Subcutaneous adipose tissue (tissue), 4 donors: ENCODE results near the gene CS. TPM values are rescaled to one million over a fixed set of nuclear protein-coding genes. Genes with fewer than 3 reads are reported as not detected.

ENCODE experiments used
- CTCF ChIP-seq: fragments of 450-650 bp; IDR thresholded peaks from one replicate; pipeline ENCODE4 v1.5.1; 2016; ENCODE audit warnings: low read depth, mild to moderate bottlenecking, control low read depth, antibody characterized with exemption, moderate library complexity
- total RNA-seq, 4 donors: library from RNA; depleted of rRNA; stranded (reverse); fragments of >200 nt; gene quantifications; one replicate each; pipeline ENCODE4 v1.1.0, GENCODE V29; 2016

CS gene
- total RNA-seq, 4 donors from 2014 or later = 107 to 278 (median 141) TPM

- TF ChIP-seq CTCF = no peak
These were observed 52.2 kb downstream of the CS start for GRCh38 chr12:56247923-56248322.

DNA sequence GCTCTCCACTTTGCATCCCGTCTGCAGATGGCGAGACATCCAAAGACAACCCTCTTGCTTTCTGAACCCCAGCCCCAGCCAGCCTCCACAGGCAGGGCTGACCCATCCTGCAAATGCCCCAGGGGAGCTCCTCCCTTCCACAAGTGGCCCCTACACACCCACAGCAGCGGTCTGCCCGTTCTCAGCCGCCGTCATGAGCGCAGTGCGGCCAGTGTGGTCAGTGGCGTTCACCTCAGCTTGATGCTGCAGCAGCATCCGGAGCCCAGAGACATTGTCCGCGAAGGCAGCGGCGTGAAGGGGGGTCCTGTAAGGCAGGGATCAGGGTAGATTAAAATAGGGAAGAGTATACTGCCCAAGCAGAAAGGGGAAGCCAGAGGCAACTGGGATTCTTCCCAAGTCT, 55.6 kb downstream of the CS start:
- no peak for TF ChIP-seq CTCF

- TF ChIP-seq CTCF = no peak
These were observed 56.4 kb downstream of the CS start for GRCh38 chr12:56243731-56244181.

DNA sequence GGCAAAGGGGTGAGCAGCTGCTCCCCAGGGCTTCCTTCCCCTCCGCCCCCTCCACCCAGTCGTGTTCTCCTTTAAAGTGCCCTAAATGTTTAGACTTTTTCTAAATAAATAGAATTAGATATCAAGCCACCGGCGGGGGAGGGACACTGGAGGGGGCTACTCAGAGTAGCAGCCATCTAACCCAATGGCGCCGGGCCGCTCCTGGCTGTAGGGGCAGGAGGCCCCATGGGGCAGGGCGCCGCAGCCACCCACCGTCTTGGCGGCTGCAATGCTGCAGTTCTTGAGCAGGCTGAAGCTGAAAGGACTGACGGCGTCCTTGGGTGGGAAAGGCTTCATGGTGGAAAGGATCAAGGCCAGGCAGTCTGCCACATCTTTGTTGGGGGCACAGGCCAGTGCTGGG, 57.1 kb downstream of the CS start:
- TF ChIP-seq CTCF = no peak

DNA sequence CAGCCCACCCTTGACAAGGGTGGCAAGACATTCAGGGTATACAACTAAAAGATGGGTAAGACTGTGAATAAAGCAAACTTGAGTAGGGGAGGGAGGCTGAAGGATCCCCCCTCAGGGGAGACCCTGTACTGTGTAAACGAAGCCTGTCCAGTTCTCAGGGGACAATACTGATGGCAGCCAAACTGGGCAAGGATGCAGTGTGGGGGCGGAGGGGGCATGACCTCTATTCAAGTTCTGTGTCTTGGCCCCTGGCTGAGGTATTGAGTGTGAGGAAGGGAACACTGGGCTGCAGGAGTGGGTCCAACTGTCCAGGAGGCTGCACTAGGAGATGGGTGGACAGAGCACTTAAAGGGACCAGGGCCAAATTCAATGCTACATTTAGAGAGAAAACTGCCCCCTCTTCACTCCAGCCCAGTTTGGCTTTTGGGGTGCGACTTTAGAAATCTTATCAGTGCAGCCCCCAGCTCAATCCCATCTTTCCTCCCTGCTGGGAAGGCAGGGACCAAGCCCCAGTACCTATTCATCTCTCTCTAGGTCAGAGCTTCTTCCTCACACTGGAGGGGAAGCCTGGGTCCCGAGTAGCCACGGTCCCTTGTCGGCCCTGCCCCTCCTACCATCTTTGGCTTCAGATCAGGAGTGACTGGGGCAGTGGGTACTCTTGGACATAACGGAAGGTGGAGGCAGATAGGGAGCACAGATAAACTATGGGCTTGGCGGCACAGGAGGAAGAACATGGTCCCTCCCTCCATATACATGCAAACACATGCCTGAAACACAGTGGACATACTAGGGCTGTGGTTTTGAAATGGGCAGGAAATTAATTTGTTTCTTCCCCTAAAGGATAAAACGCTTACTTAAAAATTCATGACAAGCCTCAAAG, 58.5 kb downstream of the CS start:
- no peak for TF ChIP-seq CTCF

GRCh38 chr12:56237552-56237951, 62.6 kb downstream of the CS start:
- no peak for TF ChIP-seq CTCF

DNA sequence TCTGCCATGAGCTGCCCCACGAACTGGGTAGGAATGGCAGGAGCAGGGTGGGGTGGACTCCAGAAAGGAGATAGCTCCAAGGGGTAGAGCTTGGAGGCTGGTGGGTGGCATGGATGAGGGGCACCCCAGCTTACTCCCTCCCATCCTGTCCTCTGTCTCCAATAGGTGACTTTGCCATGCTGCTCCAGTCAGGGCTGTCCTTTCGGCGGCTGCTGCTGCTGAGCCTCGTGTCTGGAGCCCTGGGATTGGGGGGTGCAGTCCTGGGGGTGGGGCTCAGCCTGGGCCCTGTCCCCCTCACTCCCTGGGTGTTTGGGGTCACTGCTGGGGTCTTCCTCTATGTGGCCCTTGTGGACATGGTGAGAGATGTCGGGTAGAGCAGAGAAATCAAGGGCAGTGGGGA, 63.1 kb downstream of the CS start:
- TF ChIP-seq CTCF = no peak
